ENCODE measurements around the gene PRDM8. TPM values are rescaled to one million over a fixed set of nuclear protein-coding genes. Genes with fewer than 3 reads are reported as not detected.

Gene PRDM8
- total and polyA plus RNA-seq, 2 donors = 7.5 to 13.7 TPM

- 92% methylated on average over 4 of the region's 4 CpGs for WGBS
- Histone ChIP-seq H3K27ac (ENCODE audit: low read depth) (no peak overlapping the region), H3K4me3 (ENCODE audit: low read depth, low read length) (no peak overlapping the region), H3K4me1 (ENCODE audit: insufficient read depth) (no peaks in the 10 kb centered on the region), H3K36me3 (ENCODE audit: insufficient read depth) (no peaks in the 10 kb centered on the region)
- DNase-seq (ENCODE audit: extremely low spot score) = no peak
Observed at GRCh38 chr4:80187677-80188076, 9.6 kb upstream of the PRDM8 start.

GRCh38 chr4:80188457-80188800 lies 8.9 kb upstream of the PRDM8 start:
- H3K4me1 ChIP-seq (ENCODE audit: insufficient read depth) = no peaks in the 10 kb centered on the region
- no peak overlapping the region for H3K4me3 ChIP-seq (ENCODE audit: low read depth, low read length)
- H3K36me3 ChIP-seq (ENCODE audit: insufficient read depth) = no peaks in the 10 kb centered on the region
- no peak overlapping the region for H3K27ac ChIP-seq (ENCODE audit: low read depth)
- no peak for DNase-seq (ENCODE audit: extremely low spot score)
- 80% methylated on average over 11 of the region's 11 CpGs for WGBS

DNA sequence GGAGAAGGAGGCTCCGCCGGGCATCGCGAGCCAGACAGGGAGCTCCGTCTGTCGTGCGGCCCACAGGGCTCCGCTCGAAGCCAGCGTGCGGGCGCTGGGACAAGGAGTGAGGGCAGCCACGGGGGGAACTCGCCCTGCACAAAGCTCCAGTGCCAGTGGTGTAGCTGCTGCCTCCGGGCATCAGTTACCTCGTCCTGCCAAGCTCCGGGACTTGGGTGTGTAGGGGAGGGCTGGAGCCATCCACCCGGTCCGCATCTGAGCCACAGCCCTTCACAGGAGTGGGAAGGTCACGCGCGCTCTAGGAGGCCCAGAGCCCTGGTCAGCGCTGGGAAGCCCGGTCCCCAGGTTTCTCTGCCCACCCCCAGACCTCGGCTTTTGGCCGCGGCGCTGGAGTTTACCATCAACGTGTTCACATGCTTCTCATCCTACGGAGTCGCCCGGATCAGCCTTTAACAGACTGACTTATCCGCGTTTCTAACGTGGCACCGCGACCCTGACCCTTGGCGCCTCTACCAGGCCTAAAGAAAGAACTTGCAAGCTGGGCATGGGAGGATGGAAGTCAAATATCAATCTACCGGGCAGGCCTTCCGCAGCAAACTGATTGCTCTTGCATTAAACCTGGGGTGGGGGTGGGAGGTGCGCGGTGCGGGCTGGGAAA lies 8.4 kb upstream of the PRDM8 start:
- Histone ChIP-seq H3K4me1 (ENCODE audit: insufficient read depth) (no peaks in the 10 kb centered on the region), H3K27ac (ENCODE audit: low read depth) (no peak overlapping the region), H3K4me3 (ENCODE audit: low read depth, low read length) (no peak overlapping the region), H3K36me3 (ENCODE audit: insufficient read depth) (no peaks in the 10 kb centered on the region)
- WGBS = 78% methylated on average over 43 of the region's 43 CpGs
- no peak for DNase-seq (ENCODE audit: extremely low spot score)

DNA sequence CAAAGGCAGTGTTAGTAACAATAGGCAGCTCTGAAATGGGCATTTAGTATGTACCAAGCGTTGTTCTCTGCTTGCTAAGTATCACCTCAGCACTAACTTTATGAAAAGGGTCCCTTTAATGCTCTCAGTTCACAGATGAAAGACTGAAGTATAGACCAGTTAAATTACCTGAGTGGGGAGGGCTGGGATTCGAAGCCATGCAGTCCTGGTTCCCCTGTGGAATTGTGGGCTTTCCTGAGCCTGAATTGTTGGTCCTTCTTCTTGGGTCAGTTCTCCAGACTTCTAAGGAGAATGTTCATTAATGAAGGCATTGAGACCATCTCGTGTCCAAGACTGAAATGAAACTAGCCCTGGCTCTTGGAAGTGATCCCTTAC lies 7.7 kb upstream of the PRDM8 start:
- Histone ChIP-seq H3K27ac (ENCODE audit: low read depth) (no peak overlapping the region), H3K36me3 (ENCODE audit: insufficient read depth) (no peaks in the 10 kb centered on the region), H3K4me1 (ENCODE audit: insufficient read depth) (no peaks in the 10 kb centered on the region), H3K4me3 (ENCODE audit: low read depth, low read length) (no peak overlapping the region)
- 76% methylated on average over 3 of the region's 3 CpGs for WGBS
- no peak for DNase-seq (ENCODE audit: extremely low spot score)

DNA sequence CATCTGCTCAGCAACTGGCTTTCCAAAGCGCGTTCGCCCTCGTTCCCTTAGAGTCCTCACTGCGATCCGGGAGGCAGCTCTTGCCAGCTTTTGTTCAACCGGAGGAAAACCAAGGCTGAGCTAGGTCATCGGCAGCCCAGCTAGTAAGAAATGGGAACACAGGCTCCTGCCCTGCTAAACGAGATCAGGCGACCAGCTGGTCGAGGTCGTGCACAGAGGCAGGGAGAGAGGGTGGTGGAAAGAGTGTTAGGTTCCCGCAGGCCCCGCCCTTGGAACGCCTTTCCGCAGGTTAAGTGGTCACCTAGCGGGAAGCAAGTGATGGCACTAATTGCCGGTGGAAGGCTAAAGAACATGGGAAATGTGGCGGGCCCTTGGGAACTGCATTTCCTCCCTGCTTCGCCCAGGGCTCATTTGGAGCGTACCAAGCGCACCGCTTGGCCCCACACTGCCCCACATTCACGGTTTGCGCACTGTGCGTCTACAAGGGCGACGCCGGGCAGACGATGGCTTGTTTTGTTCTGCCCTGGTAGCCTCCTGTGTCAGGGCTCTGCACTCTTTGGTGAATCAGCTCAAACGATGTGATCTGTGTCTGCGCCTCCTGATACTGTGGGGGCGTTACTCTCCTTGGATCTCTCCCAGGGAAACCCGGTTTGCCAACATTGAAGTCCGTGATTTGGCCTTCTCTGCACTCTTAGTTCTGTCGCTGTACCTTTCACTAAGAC lies 7.2 kb upstream of the PRDM8 start:
- DNase-seq (ENCODE audit: extremely low spot score) = no peak
- H3K4me3 ChIP-seq (ENCODE audit: low read depth, low read length) = no peak overlapping the region
- no peaks in the 10 kb centered on the region for H3K4me1 ChIP-seq (ENCODE audit: insufficient read depth)
- no peak overlapping the region for H3K27ac ChIP-seq (ENCODE audit: low read depth)
- H3K36me3 ChIP-seq (ENCODE audit: insufficient read depth) = no peaks in the 10 kb centered on the region
- 74% methylated on average over 36 of the region's 36 CpGs for WGBS

- Histone ChIP-seq H3K36me3 (ENCODE audit: insufficient read depth) (no peaks in the 10 kb centered on the region), H3K27ac (ENCODE audit: low read depth) (no peak overlapping the region), H3K4me1 (ENCODE audit: insufficient read depth) (peaks cover 3% of the 10 kb centered on the region), H3K4me3 (ENCODE audit: low read depth, low read length) (no peak overlapping the region)
- DNase-seq (ENCODE audit: extremely low spot score) = no peak
- 80% methylated on average over 3 of the region's 3 CpGs for WGBS
Observed at GRCh38 chr4:80192252-80192866, 4.9 kb upstream of the PRDM8 start.

DNA sequence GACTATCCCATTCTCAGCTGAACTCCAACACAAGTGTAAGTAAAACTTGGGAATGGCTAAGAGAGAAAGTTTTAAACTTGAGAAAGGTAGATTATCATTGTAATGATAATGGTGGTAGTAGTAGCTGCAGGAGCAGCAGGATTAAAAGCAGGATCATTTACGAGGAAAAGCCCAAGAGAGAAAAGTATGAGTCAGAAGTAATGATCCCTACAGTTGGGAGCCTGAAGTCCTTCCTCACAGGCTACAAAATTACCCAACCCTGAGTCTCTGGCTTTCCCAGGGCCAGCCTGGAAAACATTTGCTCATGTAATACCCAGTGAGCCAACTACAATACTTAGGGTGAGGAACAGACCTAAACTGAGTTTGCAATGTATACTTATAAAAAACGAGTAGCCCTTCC lies 4.4 kb upstream of the PRDM8 start:
- no peak for DNase-seq (ENCODE audit: extremely low spot score)
- WGBS = 45% methylated on average over 2 of the region's 2 CpGs

GRCh38 chr4:80195441-80196140 lies 1.7 kb upstream of the PRDM8 start:
- peaks cover 3% of the 10 kb centered on the region for H3K4me1 ChIP-seq (ENCODE audit: insufficient read depth)
- no peak for DNase-seq (ENCODE audit: extremely low spot score)
- H3K27ac ChIP-seq (ENCODE audit: low read depth) = no peak overlapping the region
- no peak overlapping the region for H3K4me3 ChIP-seq (ENCODE audit: low read depth, low read length)
- H3K36me3 ChIP-seq (ENCODE audit: insufficient read depth) = no peaks in the 10 kb centered on the region
- WGBS = 78% methylated on average over 2 of the region's 2 CpGs

More for the DNA sequence above, 4.4 kb upstream of the PRDM8 start:
- Histone ChIP-seq H3K27ac (ENCODE audit: low read depth) (no peak overlapping the region), H3K4me3 (ENCODE audit: low read depth, low read length) (no peak overlapping the region), H3K36me3 (ENCODE audit: insufficient read depth) (no peaks in the 10 kb centered on the region), H3K4me1 (ENCODE audit: insufficient read depth) (peaks cover 3% of the 10 kb centered on the region)

DNA sequence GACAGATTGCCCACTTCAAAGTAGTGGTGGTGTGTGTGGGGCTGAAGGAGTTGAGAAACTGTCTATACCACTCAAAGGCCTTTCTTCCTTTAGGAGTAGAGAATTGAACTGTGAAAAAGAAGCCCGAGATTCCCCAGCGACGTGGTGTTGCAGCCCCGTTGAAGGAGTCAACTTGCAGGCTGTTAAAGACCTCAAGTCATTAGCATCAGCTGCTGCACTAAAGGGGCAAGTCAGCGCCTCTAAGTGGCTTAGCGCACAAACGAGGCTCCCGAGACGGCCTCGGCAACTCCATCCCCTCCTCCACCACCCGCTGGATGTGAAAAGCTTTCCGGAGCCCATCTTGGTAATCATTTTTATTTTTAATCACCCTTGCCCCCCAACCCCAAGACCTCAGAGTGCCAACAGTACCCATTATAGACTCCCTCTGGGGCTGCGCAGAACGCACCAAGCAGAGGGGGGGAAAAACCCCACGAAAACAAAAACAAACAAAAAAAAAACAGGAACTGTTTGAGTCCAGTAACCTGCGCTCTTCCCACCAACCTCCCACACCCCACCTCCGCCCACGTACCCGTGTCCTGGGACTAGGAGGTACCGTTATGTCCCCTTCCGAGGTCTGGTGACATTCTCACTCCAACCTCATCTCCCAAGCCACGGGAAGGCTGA lies 913 bp upstream of the PRDM8 start:
- no peaks in the 10 kb centered on the region for H3K36me3 ChIP-seq (ENCODE audit: insufficient read depth)
- H3K27ac ChIP-seq (ENCODE audit: low read depth) = no peak overlapping the region
- DNase-seq (ENCODE audit: extremely low spot score) = no peak
- H3K4me1 ChIP-seq (ENCODE audit: insufficient read depth) = peaks cover 3% of the 10 kb centered on the region
- 77% methylated on average over 22 of the region's 22 CpGs for WGBS
- no peak overlapping the region for H3K4me3 ChIP-seq (ENCODE audit: low read depth, low read length)

DNA sequence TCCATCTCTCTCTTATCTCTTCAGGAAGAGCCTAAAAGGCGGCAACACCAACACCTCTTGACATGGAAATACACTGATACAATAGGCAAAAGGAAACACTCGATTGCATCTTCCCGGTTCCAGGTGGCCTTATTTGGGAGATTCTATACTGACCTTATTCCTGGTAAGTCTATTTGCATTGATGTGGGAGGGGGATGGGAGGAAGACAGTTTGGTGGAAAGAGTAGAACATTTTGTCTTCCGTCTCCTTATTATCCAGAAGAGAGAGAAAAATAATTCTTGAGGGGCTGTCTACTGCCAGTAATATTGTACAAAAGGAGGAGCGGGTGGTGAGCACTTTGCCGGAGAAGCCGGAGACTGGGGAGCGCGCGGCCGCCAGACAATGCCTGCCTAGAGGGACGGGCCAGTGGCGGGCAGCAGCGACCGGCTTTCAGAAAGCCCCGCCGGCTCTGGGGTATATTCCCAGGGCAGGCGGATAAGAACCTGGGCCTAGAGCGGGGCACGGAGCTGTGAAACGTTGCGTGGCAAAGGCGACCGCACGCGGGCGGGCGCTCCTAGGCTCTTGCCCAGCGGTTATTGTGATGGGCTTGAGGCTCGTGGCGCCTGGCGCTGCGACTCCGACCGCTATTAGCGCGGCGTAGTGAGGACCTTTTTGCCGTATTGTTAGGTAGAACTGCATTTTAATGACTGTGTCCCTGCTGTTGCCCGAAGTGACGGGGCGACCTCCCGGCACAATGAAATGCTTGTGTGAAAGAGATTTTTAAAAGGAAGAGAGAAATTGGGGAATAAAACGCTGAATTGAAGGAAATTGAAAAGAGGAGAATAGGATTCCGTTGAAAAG lies 518 bp downstream of the PRDM8 start:
- DNase-seq (ENCODE audit: extremely low spot score) = no peak
- H3K4me1 ChIP-seq (ENCODE audit: insufficient read depth) = peaks cover 3% of the 10 kb centered on the region
- H3K27ac ChIP-seq (ENCODE audit: low read depth) = no peak overlapping the region
- H3K4me3 ChIP-seq (ENCODE audit: low read depth, low read length) = peak overlapping the region; percentile 10
- WGBS = 49% methylated on average over 45 of the region's 45 CpGs
- no peaks in the 10 kb centered on the region for H3K36me3 ChIP-seq (ENCODE audit: insufficient read depth)

GRCh38 chr4:80198441-80198837 lies 1.1 kb downstream of the PRDM8 start:
- no peak overlapping the region for H3K27ac ChIP-seq (ENCODE audit: low read depth)
- no peak for DNase-seq (ENCODE audit: extremely low spot score)
- no peak overlapping the region for H3K4me3 ChIP-seq (ENCODE audit: low read depth, low read length)
- H3K36me3 ChIP-seq (ENCODE audit: insufficient read depth) = no peaks in the 10 kb centered on the region
- H3K4me1 ChIP-seq (ENCODE audit: insufficient read depth) = peaks cover 3% of the 10 kb centered on the region
- WGBS = 72% methylated on average over 1 of the region's 1 CpG

DNA sequence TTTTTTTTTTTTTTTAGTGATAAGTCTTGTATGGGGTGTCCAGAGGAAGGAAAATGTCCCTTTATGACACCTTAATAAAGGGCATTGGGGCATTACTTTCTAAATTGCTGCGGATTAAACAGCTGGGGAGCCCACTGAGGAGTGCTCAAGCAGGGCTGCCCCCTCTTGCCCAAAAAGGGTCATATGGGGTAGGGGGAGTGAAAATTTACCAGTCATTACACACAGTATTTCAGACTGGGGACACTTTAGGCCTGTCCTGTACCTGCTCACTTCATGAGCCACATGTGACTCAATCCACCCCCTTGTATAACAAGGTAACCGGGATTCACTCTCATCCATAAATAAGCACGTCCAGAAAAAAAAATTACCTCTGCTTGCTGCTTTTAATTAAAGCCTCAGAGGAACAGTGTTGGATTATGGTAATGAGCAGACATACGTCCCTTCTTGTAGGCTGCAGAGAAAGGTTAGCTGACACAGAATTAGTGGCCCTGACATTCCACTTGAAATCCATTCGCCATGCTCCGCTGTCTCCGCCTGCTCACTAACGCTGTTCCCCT lies 1.8 kb downstream of the PRDM8 start:
- H3K4me3 ChIP-seq (ENCODE audit: low read depth, low read length) = no peak overlapping the region
- no peak for DNase-seq (ENCODE audit: extremely low spot score)
- no peaks in the 10 kb centered on the region for H3K36me3 ChIP-seq (ENCODE audit: insufficient read depth)
- 84% methylated on average over 8 of the region's 8 CpGs for WGBS
- H3K4me1 ChIP-seq (ENCODE audit: insufficient read depth) = peaks cover 3% of the 10 kb centered on the region
- H3K27ac ChIP-seq (ENCODE audit: low read depth) = no peak overlapping the region
